CD14-positive monocyte (primary cell): ENCODE data around the gene KCNV2. TPM values are rescaled to one million over a fixed set of nuclear protein-coding genes. Genes with fewer than 3 reads are reported as not detected.

Source experiments
- DNase-seq, 3 donors: peaks; one replicate each; pipeline ENCODE4 v3.0.0-alpha.2; 2011 to 2022
- H2AFZ ChIP-seq: 2 replicates; pipeline ENCODE4 v1.6.0; 2012; ENCODE audit warnings: mild to moderate bottlenecking, low read depth, low read length, inconsistent platforms; ENCODE audit not compliant: insufficient read depth, poor library complexity, severe bottlenecking
- H3K27ac ChIP-seq, 2 donors: 1 replicate in 1 of 2; 2 replicates in 1 of 2; pipeline ENCODE4 v1.5.1; 2012 to 2013; ENCODE audit warnings: low read length in 2 of 2, control low read depth in 1 of 2, inconsistent platforms in 1 of 2, low read depth in 1 of 2, mild to moderate bottlenecking in 1 of 2
- H3K27me3 ChIP-seq, 2 donors: one replicate each; pipeline versions ENCODE4 v1.6.0 to v1.6.1; 2011 to 2013; ENCODE audit warnings: low read length in 2 of 2; ENCODE audit not compliant: control insufficient read depth in 2 of 2, insufficient read depth in 2 of 2
- H3K36me3 ChIP-seq, 2 donors: replicated peaks in 1 of 2; 1 replicate in 1 of 2; 2 replicates in 1 of 2; pipeline versions ENCODE4 v1.5.1 to v1.6.1; 2012 to 2013; ENCODE audit warnings: low read length in 2 of 2, control low read depth in 1 of 2, inconsistent platforms in 1 of 2, mild to moderate bottlenecking in 1 of 2; ENCODE audit not compliant: insufficient read depth in 2 of 2, control insufficient read depth in 1 of 2
- H3K4me1 ChIP-seq, 2 donors: 1 replicate in 1 of 2; 2 replicates in 1 of 2; pipeline versions ENCODE4 v1.5.1 to v1.6.1; 2012 to 2013; ENCODE audit warnings: low read length in 2 of 2, control low read depth in 1 of 2, inconsistent platforms in 1 of 2, mild to moderate bottlenecking in 1 of 2, moderate library complexity in 1 of 2; ENCODE audit not compliant: insufficient read depth in 2 of 2, control insufficient read depth in 1 of 2
- H3K4me2 ChIP-seq: replicated peaks from 2 replicates; pipeline ENCODE3; 2012; ENCODE audit warnings: low read length, moderate library complexity, mild to moderate bottlenecking; ENCODE audit not compliant: poor library complexity, severe bottlenecking; ENCODE audit errors: extremely low read depth
- H3K4me3 ChIP-seq, 3 experiments: fragments of 200-600 bp in 1 of 3; sonication (generic) in 1 of 3; replicated peaks in 1 of 3; 1 replicate in 2 of 3; 2 replicates in 1 of 3; pipeline ENCODE4 v1.5.1; 2011 to 2013; ENCODE audit warnings: low read length in 3 of 3, mild to moderate bottlenecking in 3 of 3, control low read depth in 2 of 3, low read depth in 2 of 3, inconsistent platforms in 1 of 3, moderate library complexity in 1 of 3
- H3K79me2 ChIP-seq: 2 replicates; pipeline ENCODE4 v1.6.0; 2012; ENCODE audit warnings: mild to moderate bottlenecking, control low read depth, inconsistent platforms, low read length, moderate library complexity; ENCODE audit not compliant: insufficient read depth
- H3K9ac ChIP-seq: 2 replicates; pipeline ENCODE4 v1.6.0; 2017; ENCODE audit warnings: low read length, mild to moderate bottlenecking; ENCODE audit not compliant: insufficient read depth, poor library complexity, severe bottlenecking
- H3K9me3 ChIP-seq, 2 donors: replicated peaks in 1 of 2; 1 replicate in 1 of 2; 2 replicates in 1 of 2; pipeline versions ENCODE4 v1.5.1 to v1.6.1; 2012 to 2013; ENCODE audit warnings: low read length in 2 of 2, control low read depth in 1 of 2; ENCODE audit not compliant: control insufficient read depth in 1 of 2, insufficient read depth in 1 of 2
- H4K20me1 ChIP-seq: 2 replicates; pipeline ENCODE4 v1.6.0; 2012; ENCODE audit warnings: mild to moderate bottlenecking, low read length, control low read depth, moderate library complexity; ENCODE audit not compliant: insufficient read depth
- H3K27ac Mint-ChIP-seq, 7 donors: one replicate each; pipeline ENCODE4 v1.8.0; 2020; ENCODE audit warnings: mild to moderate bottlenecking in 7 of 7, mixed read lengths in 7 of 7, moderate library complexity in 6 of 7, inconsistent platforms in 2 of 7
- H3K27me3 Mint-ChIP-seq, 3 donors: one replicate each; pipeline ENCODE4 v1.8.0; 2021 to 2022; ENCODE audit warnings: low read depth in 3 of 3, mild to moderate bottlenecking in 3 of 3, mixed read lengths in 3 of 3, moderate library complexity in 3 of 3, inconsistent platforms in 1 of 3
- H3K36me3 Mint-ChIP-seq, 2 donors: one replicate each; pipeline ENCODE4 v1.8.0; 2020; ENCODE audit warnings: mixed read lengths in 2 of 2, inconsistent platforms in 1 of 2, mild to moderate bottlenecking in 1 of 2
- H3K4me1 Mint-ChIP-seq: one replicate; pipeline ENCODE4 v1.8.0; 2020; ENCODE audit warnings: mild to moderate bottlenecking, mixed read lengths
- H3K4me3 Mint-ChIP-seq, 2 donors: one replicate each; pipeline ENCODE4 v1.8.0; 2020; ENCODE audit warnings: mild to moderate bottlenecking in 2 of 2, mixed read lengths in 2 of 2, moderate library complexity in 1 of 2
- H3K9me3 Mint-ChIP-seq, 7 donors: one replicate each; pipeline ENCODE4 v1.8.0; 2020 to 2022; ENCODE audit warnings: mixed read lengths in 7 of 7, mild to moderate bottlenecking in 6 of 7, moderate library complexity in 6 of 7, inconsistent platforms in 2 of 7
- CTCF ChIP-seq: fragments of 200-600 bp; IDR thresholded peaks from one replicate; pipeline ENCODE4 v1.8.0; 2022; ENCODE audit warnings: antibody characterized with exemption, mild to moderate bottlenecking
- WGBS: methylation state at CpG from one replicate; pipeline ENCODE4 v1.1.5; 2013; ENCODE audit warnings: missing lambda C conversion rate; ENCODE audit not compliant: insufficient coverage; 5-methylcytosine and 5-hydroxymethylcytosine counted together
- intact Hi-C, 2 donors: fragments of 100-400 bp; cut with micrococcal nuclease; formaldehyde crosslinking; loops; one replicate each; pipeline versions ENCODE4 v1.15.0 to v1.15.1; 2023
- polyA plus RNA-seq, 3 donors: library from polyadenylated mRNA; depleted of rRNA in 1 of 3; unstranded in 2 of 3; stranded (reverse) in 1 of 3; fragments of 300-500 nt in 2 of 3; fragments of >200 nt in 1 of 3; fragmentation: Illumina TruSeq in 2 of 3; gene quantifications; 1 replicate in 2 of 3; 2 replicates in 1 of 3; pipeline ENCODE4 v1.2.3, GENCODE V29; 2012 to 2021

The KCNV2 gene
- polyA plus RNA-seq, 3 donors, result not detected

- no peaks in the 10 kb centered on the region for H3K9me3 Mint-ChIP-seq
- H3K4me1 Mint-ChIP-seq, result no peaks in the 10 kb centered on the region
- H3K9ac ChIP-seq, result no peak overlapping the region
- H3K4me2 ChIP-seq, result no peak overlapping the region
- H3K36me3 ChIP-seq, result no peaks in the 10 kb centered on the region
- H3K27me3 ChIP-seq, result no peaks in the 10 kb centered on the region
- H4K20me1 ChIP-seq, result no peaks in the 10 kb centered on the region
- H3K27me3 Mint-ChIP-seq, result no peaks in the 10 kb centered on the region
- H3K4me3 ChIP-seq, result no peak overlapping the region
- no peak for TF ChIP-seq CTCF
- no peaks in the 10 kb centered on the region for H3K79me2 ChIP-seq
- intact Hi-C loops, result no loop called here
- H2AFZ ChIP-seq, result no peak overlapping the region
- H3K27ac ChIP-seq, result no peak overlapping the region
- no peaks in the 10 kb centered on the region for H3K9me3 ChIP-seq
- H3K4me3 Mint-ChIP-seq, result no peak overlapping the region
- peaks cover 0 to 4% of the 10 kb centered on the region in 2 donors for H3K36me3 Mint-ChIP-seq
- DNase-seq, result no peak
- H3K27ac Mint-ChIP-seq, result no peak overlapping the region
- no peaks in the 10 kb centered on the region for H3K4me1 ChIP-seq
These were observed 23.3 kb downstream of the KCNV2 start for GRCh38 chr9:2740616-2741015.

- no peaks in the 10 kb centered on the region for H3K79me2 ChIP-seq
- H3K9ac ChIP-seq, result no peak overlapping the region
- Mint-ChIP-seq H3K9me3 (no peaks in the 10 kb centered on the region), H3K27me3 (no peaks in the 10 kb centered on the region), H3K27ac (no peak overlapping the region), H3K36me3 (peaks cover 0 to 4% of the 10 kb centered on the region in 2 donors), H3K4me3 (no peak overlapping the region), H3K4me1 (no peaks in the 10 kb centered on the region)
- no peak overlapping the region for H3K27ac ChIP-seq
- no peaks in the 10 kb centered on the region for H3K9me3 ChIP-seq
- no peak overlapping the region for H2AFZ ChIP-seq
- H3K4me3 ChIP-seq, result no peak overlapping the region
- no peaks in the 10 kb centered on the region for H3K36me3 ChIP-seq
- no peak overlapping the region for H3K4me2 ChIP-seq
- H4K20me1 ChIP-seq, result no peaks in the 10 kb centered on the region
- no peak for DNase-seq
- WGBS, result 98% methylated on average over 3 of the region's 6 CpGs
- H3K27me3 ChIP-seq, result no peaks in the 10 kb centered on the region
- TF ChIP-seq CTCF, result no peak
- intact Hi-C loops, result no loop called here
- no peaks in the 10 kb centered on the region for H3K4me1 ChIP-seq
These were observed 24.3 kb downstream of the KCNV2 start for GRCh38 chr9:2741441-2742158.
